ENCODE data around the gene INTS11.

The INTS11 gene

GRCh38 chr1:1371746-1372711 lies 47.6 kb upstream of the INTS11 start (continued):
- TF ChIP-seq ATF2 (tag by site-specific recombination; IDR thresholded peaks at IDR 0.05; ENCODE audit: low read depth) (no peak), ZIC2 (tag by site-specific recombination; IDR thresholded peaks at IDR 0.05) (peak; percentile 57), ZNF626 (tag by site-specific recombination; IDR thresholded peaks at IDR 0.05) (no peak), HIC1 (tag by site-specific recombination; IDR thresholded peaks at IDR 0.05) (no peak), ZBTB17 (tag by site-specific recombination; IDR thresholded peaks at IDR 0.05) (no peak), ZBTB10 (tag by site-specific recombination; IDR thresholded peaks at IDR 0.05) (peak; percentile 50; the same call in 1 of the 2 replicates), ZNF223 (tag by site-specific recombination; IDR thresholded peaks at IDR 0.05) (no peak), PRDM10 (tag by site-specific recombination; IDR thresholded peaks at IDR 0.05) (no peak), ZNF26 (tag by site-specific recombination; IDR thresholded peaks at IDR 0.05) (no peak), ZNF701 (tag by site-specific recombination; IDR thresholded peaks at IDR 0.05) (no peak), MZF1 (tag by site-specific recombination; IDR thresholded peaks at IDR 0.05; ENCODE audit: borderline replicate concordance) (no peak), ZNF580 (tag by site-specific recombination; IDR thresholded peaks at IDR 0.05) (no peak), TRIM28 (IDR thresholded peaks at IDR 0.05; ENCODE audit: borderline replicate concordance, low read length) (no peak), ZNF174 (tag by site-specific recombination; IDR thresholded peaks at IDR 0.05) (no peak), KLF7 (tag by site-specific recombination; IDR thresholded peaks at IDR 0.05; ENCODE audit: borderline replicate concordance) (no peak), SP7 (tag by site-specific recombination; IDR thresholded peaks at IDR 0.05) (peak; percentile 32; the same call in 1 of the 2 replicates), GLIS1 (tag by site-specific recombination; IDR thresholded peaks at IDR 0.05) (peak; percentile 89), ZNF624 (tag by site-specific recombination; IDR thresholded peaks at IDR 0.05) (no peak), ZEB2 (tag by site-specific recombination; IDR thresholded peaks at IDR 0.05) (peak; percentile 35; the same call in 1 of the 2 replicates), ZSCAN23 (tag by site-specific recombination; IDR thresholded peaks at IDR 0.05) (no peak), ZFP3 (tag by site-specific recombination; IDR thresholded peaks at IDR 0.05; ENCODE audit: low read depth) (no peak), GLI4 (tag by site-specific recombination; IDR thresholded peaks at IDR 0.05) (no peak), ZNF548 (tag by site-specific recombination; IDR thresholded peaks at IDR 0.05) (no peak), YY2 (tag by site-specific recombination; IDR thresholded peaks at IDR 0.05) (no peak), ZBTB26 (tag by site-specific recombination; optimal IDR thresholded peaks at IDR 0.05) (peak; percentile 23), ZFP69B (tag by site-specific recombination; IDR thresholded peaks at IDR 0.05) (peak; percentile 79)

Data from HEK293 (cell line).